ENCODE measurements around the gene S100A1. TPM values are rescaled to one million over a fixed set of nuclear protein-coding genes. Genes with fewer than 3 reads are reported as not detected.
"Not testable (repeated sequence)": the region's sequence is repeated elsewhere in the genome, so short reads cannot be mapped to it uniquely, and the experiment has no call there.

S100A1 gene
- total RNA-seq, 1 experiment from 2014 or later, result 18.1 TPM

- BruUV-seq (replicated peaks), result no TSS peak
- Mint-ChIP-seq H3K27ac (ENCODE audit: unreplicated experiment) (peak overlapping the region; percentile 73), H3K27me3 (ENCODE audit: insufficient read depth, unreplicated experiment) (no peaks in the 10 kb centered on the region)
Measured at GRCh38 chr1:153578936-153579335, 49.3 kb upstream of the S100A1 start.

GRCh38 chr1:153582836-153583235 is 45.4 kb upstream of the S100A1 start:
- H3K36me3 ChIP-seq (ENCODE audit: control insufficient read depth, insufficient read depth, low read length); H3K9me3 Mint-ChIP-seq (ENCODE audit: unreplicated experiment); BruUV-seq (replicated peaks); POLR2A ChIA-PET; H3K9me3 ChIP-seq; DNase-seq; H3K36me3 Mint-ChIP-seq (ENCODE audit: insufficient read depth, unreplicated experiment); H3K27ac Mint-ChIP-seq (ENCODE audit: unreplicated experiment); H3K27me3 ChIP-seq (replicated peaks; ENCODE audit: control insufficient read depth, insufficient read depth, low read length); H3K4me3 ChIP-seq (ENCODE audit: low read depth, low read length); CTCF ChIA-PET; intact Hi-C loops (cut with micrococcal nuclease; ENCODE audit: unreplicated experiment); H3K27me3 Mint-ChIP-seq (ENCODE audit: insufficient read depth, unreplicated experiment); H3K4me3 Mint-ChIP-seq (ENCODE audit: unreplicated experiment): not testable (repeated sequence)
- peaks cover 39% of the 10 kb centered on the region for H3K4me1 Mint-ChIP-seq (ENCODE audit: low read depth, unreplicated experiment)
- peaks cover 47% of the 10 kb centered on the region for H3K4me1 ChIP-seq

More at GRCh38 chr1:153578936-153579335, 49.3 kb upstream of the S100A1 start:
- peak; percentile 62 to 63 for DNase-seq
- peaks cover 38% of the 10 kb centered on the region for H3K4me1 Mint-ChIP-seq (ENCODE audit: low read depth, unreplicated experiment)
- TF ChIP-seq, protein P1, sequence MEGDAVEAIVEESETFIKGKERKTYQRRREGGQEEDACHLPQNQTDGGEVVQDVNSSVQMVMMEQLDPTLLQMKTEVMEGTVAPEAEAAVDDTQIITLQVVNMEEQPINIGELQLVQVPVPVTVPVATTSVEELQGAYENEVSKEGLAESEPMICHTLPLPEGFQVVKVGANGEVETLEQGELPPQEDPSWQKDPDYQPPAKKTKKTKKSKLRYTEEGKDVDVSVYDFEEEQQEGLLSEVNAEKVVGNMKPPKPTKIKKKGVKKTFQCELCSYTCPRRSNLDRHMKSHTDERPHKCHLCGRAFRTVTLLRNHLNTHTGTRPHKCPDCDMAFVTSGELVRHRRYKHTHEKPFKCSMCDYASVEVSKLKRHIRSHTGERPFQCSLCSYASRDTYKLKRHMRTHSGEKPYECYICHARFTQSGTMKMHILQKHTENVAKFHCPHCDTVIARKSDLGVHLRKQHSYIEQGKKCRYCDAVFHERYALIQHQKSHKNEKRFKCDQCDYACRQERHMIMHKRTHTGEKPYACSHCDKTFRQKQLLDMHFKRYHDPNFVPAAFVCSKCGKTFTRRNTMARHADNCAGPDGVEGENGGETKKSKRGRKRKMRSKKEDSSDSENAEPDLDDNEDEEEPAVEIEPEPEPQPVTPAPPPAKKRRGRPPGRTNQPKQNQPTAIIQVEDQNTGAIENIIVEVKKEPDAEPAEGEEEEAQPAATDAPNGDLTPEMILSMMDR (IDR thresholded peaks at IDR 0.05; ENCODE audit: insufficient read depth in 1 of 2, low read depth in 1 of 2, low read length in 1 of 2, severe bottlenecking in 1 of 2, unreplicated experiment in 1 of 2), result no peak
- CTCF ChIA-PET, result interaction anchor here (0.7 to 1.6 kb wide), 5 partner anchors 13 to 59 kb away, joined by 3 to 7 read pairs (median 5); partner anchors contain the start of gene S100A13
- intact Hi-C loops (cut with micrococcal nuclease; ENCODE audit: unreplicated experiment), result loop anchor here (1.0 to 5.0 kb wide), 2 partner anchors 13 to 93 kb away; partner anchors contain the start of gene ILF2
- no peaks in the 10 kb centered on the region for H3K9me3 ChIP-seq
- H3K27me3 ChIP-seq (replicated peaks; ENCODE audit: control insufficient read depth, insufficient read depth, low read length), result no peaks in the 10 kb centered on the region
- no peaks in the 10 kb centered on the region for H3K36me3 ChIP-seq (ENCODE audit: control insufficient read depth, insufficient read depth, low read length)
- peaks cover 62% of the 10 kb centered on the region for H3K4me1 ChIP-seq
- H3K4me3 ChIP-seq (ENCODE audit: low read depth, low read length), result no peak overlapping the region
- POLR2A ChIA-PET, result interaction anchor here (0.6 to 2.8 kb wide), 6 partner anchors 11 to 56 kb away, joined by 3 to 25 read pairs (median 4); partner anchors contain the start of genes S100A13, S100A14 and S100A16
- H3K36me3 Mint-ChIP-seq (ENCODE audit: insufficient read depth, unreplicated experiment), result peaks cover 20% of the 10 kb centered on the region
- peak overlapping the region; percentile 16 for H3K4me3 Mint-ChIP-seq (ENCODE audit: unreplicated experiment)
- no peaks in the 10 kb centered on the region for H3K9me3 Mint-ChIP-seq (ENCODE audit: unreplicated experiment)

DNA sequence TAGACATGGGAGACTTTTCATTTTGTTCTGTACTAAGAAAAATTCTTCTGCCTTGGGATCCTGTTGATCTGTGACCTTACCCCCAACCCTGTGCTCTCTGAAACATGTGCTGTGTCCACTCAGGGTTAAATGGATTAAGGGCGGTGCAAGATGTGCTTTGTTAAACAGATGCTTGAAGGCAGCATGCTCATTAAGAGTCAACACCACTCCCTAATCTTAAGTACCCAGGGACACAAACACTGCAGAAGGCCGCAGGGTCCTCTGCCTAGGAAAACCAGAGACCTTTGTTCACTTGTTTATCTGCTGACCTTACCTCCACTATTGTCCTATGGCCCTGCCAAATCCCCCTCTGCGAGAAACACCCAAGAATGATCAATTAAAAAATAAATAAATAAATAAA is 44.7 kb upstream of the S100A1 start:
- H3K27me3 ChIP-seq (replicated peaks; ENCODE audit: control insufficient read depth, insufficient read depth, low read length); H3K36me3 ChIP-seq (ENCODE audit: control insufficient read depth, insufficient read depth, low read length); H3K9me3 ChIP-seq; H3K27ac Mint-ChIP-seq (ENCODE audit: unreplicated experiment); POLR2A ChIA-PET; H3K4me3 ChIP-seq (ENCODE audit: low read depth, low read length); DNase-seq; intact Hi-C loops (cut with micrococcal nuclease; ENCODE audit: unreplicated experiment); H3K27me3 Mint-ChIP-seq (ENCODE audit: insufficient read depth, unreplicated experiment); BruUV-seq (replicated peaks); H3K9me3 Mint-ChIP-seq (ENCODE audit: unreplicated experiment); CTCF ChIA-PET; H3K36me3 Mint-ChIP-seq (ENCODE audit: insufficient read depth, unreplicated experiment); H3K4me3 Mint-ChIP-seq (ENCODE audit: unreplicated experiment): not testable (repeated sequence)
- peaks cover 39% of the 10 kb centered on the region for H3K4me1 Mint-ChIP-seq (ENCODE audit: low read depth, unreplicated experiment)
- peaks cover 47% of the 10 kb centered on the region for H3K4me1 ChIP-seq

DNA sequence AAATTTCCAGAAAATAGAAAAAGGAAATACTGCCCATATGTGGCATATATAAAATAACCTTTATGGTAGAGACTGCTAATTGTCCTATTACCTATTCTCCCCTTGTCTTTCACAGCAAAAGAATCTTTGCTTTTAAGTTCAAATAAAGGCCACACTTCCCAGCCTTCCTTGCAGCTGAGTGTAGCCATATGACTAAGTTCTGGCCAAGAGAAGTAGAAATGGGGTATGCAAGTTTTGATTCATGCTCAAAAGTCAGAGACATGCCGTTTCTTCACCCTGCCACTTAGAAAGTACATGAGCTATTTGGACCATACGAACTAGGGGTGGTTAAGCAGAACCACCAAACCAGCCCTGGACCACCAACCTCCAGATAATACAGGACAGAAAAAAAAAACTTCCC is 44.3 kb upstream of the S100A1 start:
- no peaks in the 10 kb centered on the region for H3K9me3 ChIP-seq
- Mint-ChIP-seq H3K27me3 (ENCODE audit: insufficient read depth, unreplicated experiment) (no peaks in the 10 kb centered on the region), H3K36me3 (ENCODE audit: insufficient read depth, unreplicated experiment) (peaks cover 5% of the 10 kb centered on the region), H3K4me1 (ENCODE audit: low read depth, unreplicated experiment) (peaks cover 37% of the 10 kb centered on the region), H3K27ac (ENCODE audit: unreplicated experiment) (no peak overlapping the region), H3K9me3 (ENCODE audit: unreplicated experiment) (no peaks in the 10 kb centered on the region), H3K4me3 (ENCODE audit: unreplicated experiment) (no peak overlapping the region)
- TF ChIP-seq, protein P1 (IDR thresholded peaks at IDR 0.05; ENCODE audit: insufficient read depth in 1 of 2, low read depth in 1 of 2, low read length in 1 of 2, severe bottlenecking in 1 of 2, unreplicated experiment in 1 of 2), result no peak
- H3K4me1 ChIP-seq, result peaks cover 44% of the 10 kb centered on the region
- H3K27me3 ChIP-seq (replicated peaks; ENCODE audit: control insufficient read depth, insufficient read depth, low read length), result no peaks in the 10 kb centered on the region
- no peak for DNase-seq
- intact Hi-C loops (cut with micrococcal nuclease; ENCODE audit: unreplicated experiment), result no loop called here
- ChIA-PET POLR2A (no interaction called here), CTCF (no interaction called here)
- H3K4me3 ChIP-seq (ENCODE audit: low read depth, low read length), result no peak overlapping the region
- BruUV-seq (replicated peaks), result no TSS peak
- H3K36me3 ChIP-seq (ENCODE audit: control insufficient read depth, insufficient read depth, low read length), result no peaks in the 10 kb centered on the region
